Choroid plexus epithelial cell (primary cell): ENCODE measurements around the gene USP34.
"Not testable (repeated sequence)": the region's sequence is repeated elsewhere in the genome, so short reads cannot be mapped to it uniquely, and the experiment has no call there.

Experiments
- DNase-seq: peaks from one replicate; pipeline ENCODE4 v3.0.0-alpha.2; 2010; ENCODE audit warnings: low read depth
- H3K4me3 ChIP-seq: 2 replicates; pipeline ENCODE4 v1.5.1; 2011; ENCODE audit warnings: low read depth, mild to moderate bottlenecking, control low read depth, low read length, moderate library complexity
- TF ChIP-seq, protein P1 (sequence below): conservative IDR thresholded peaks from 2 replicates; pipeline ENCODE4 v1.5.1; 2011; ENCODE audit warnings: low read depth, mild to moderate bottlenecking, control low read depth, inconsistent platforms, low read length, moderate library complexity

USP34 gene

DNA sequence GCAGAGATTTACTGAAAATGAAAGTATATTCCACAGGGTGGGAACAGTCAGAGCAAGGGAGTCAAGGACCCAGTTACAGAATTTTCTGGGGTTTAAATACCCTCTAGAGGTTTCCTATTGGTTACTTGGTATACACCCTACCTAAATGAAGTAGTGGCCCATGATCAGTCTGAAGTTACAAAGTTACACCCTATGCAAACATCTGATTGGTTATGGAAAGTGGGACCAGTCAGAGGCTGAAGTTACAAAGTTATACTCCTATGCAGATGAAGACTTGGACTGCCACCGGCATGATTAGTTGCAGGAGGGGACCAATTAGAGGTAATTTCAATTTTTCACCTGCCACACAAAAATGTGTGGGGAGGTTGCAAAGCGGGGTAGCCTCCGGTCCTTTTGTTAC is 56.2 kb downstream of the USP34 start:
- TF ChIP-seq, protein P1, sequence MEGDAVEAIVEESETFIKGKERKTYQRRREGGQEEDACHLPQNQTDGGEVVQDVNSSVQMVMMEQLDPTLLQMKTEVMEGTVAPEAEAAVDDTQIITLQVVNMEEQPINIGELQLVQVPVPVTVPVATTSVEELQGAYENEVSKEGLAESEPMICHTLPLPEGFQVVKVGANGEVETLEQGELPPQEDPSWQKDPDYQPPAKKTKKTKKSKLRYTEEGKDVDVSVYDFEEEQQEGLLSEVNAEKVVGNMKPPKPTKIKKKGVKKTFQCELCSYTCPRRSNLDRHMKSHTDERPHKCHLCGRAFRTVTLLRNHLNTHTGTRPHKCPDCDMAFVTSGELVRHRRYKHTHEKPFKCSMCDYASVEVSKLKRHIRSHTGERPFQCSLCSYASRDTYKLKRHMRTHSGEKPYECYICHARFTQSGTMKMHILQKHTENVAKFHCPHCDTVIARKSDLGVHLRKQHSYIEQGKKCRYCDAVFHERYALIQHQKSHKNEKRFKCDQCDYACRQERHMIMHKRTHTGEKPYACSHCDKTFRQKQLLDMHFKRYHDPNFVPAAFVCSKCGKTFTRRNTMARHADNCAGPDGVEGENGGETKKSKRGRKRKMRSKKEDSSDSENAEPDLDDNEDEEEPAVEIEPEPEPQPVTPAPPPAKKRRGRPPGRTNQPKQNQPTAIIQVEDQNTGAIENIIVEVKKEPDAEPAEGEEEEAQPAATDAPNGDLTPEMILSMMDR, result no peak
- DNase-seq, result no peak

GRCh38 chr2:61411109-61411508 is 59.8 kb downstream of the USP34 start:
- TF ChIP-seq, protein P1, result no peak
- H3K4me3 ChIP-seq, result no peak overlapping the region
- no peak for DNase-seq

More for the DNA sequence above, 56.2 kb downstream of the USP34 start:
- H3K4me3 ChIP-seq, result no peak overlapping the region

DNA sequence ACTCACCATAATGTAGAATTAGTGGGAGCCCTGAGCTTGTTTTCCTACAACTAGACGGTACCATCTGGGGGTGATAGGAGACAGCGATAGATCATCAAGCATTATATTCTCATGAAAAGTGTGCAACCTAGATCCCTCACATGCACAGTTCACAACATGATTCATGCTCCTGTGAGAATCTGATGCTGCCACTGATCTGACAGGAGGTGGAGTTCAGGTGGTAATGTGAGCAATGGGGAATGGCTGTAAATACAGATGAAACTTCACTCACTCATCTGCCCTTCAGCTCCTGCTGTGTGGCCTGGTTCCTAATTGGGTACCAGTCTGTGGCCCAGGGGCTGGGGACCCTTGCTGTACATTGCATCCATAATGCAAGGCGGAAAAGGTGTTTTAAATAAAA is 60.7 kb downstream of the USP34 start:
- TF ChIP-seq, protein P1, result no peak
- H3K4me3 ChIP-seq, result no peak overlapping the region
- peak; percentile 27 for DNase-seq

DNA sequence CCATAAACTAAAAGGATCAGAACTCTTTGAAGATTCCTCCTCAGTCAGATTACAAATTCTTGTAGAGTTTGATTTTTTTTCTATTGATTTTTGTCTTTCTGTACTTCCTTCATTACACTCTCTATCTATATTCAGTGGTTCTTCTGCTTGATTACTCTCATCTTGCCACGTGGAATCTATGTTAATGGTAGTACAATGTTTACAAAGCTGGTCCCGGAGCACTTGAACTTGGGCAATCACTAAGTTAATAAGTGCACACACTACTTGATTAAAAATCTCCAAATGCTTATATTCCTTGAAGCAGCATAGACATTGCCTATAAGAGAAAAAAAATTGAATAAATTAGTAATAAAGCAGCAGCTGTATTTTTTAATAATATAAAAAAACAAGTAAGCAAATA is 65.1 kb downstream of the USP34 start:
- TF ChIP-seq, protein P1, result no peak
- no peak for DNase-seq
- H3K4me3 ChIP-seq, result no peak overlapping the region

DNA sequence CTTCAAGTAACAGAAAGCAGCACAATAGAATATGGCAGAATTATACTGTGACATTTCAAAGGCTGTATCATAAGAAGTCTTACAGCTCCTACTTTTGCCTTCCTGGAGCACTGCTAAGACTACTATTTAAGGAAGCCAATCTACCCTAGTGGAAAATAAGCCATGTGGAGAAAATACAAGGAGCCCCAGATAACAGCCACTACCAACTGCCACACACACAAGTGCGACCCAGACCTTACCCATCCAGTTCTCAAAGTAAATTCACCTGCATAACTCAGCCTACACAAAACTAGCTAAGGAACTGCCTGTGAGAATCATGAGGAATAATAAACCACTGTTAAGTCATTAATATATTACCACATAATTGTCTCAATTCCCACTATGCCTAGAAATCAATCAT is 66.4 kb downstream of the USP34 start:
- H3K4me3 ChIP-seq, result no peak overlapping the region
- TF ChIP-seq, protein P1, result no peak
- DNase-seq, result no peak

GRCh38 chr2:61398413-61398812 is 72.5 kb downstream of the USP34 start:
- DNase-seq, result no peak
- TF ChIP-seq, protein P1, result no peak
- no peak overlapping the region for H3K4me3 ChIP-seq

DNA sequence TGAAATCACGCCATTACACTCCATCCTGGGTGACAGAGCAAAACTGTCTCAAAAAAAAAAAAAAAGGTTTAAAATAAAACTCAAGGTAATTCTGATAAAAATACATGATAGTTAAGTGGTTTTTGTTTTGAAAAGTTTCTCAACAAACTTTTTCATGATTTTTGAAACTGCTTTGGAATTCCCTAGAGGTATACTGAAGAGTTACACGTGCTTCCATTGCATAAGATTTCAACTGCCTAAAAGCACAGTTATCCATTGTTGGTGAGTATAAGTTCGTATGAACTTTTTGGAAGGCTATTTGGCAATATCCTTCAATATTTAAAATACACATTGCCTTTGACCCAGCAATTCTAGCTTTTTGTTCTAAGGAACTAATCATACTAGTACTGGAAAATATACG is 74.9 kb downstream of the USP34 start:
- DNase-seq, result peak; percentile 9
- H3K4me3 ChIP-seq, result no peak overlapping the region
- TF ChIP-seq, protein P1, result no peak

DNA sequence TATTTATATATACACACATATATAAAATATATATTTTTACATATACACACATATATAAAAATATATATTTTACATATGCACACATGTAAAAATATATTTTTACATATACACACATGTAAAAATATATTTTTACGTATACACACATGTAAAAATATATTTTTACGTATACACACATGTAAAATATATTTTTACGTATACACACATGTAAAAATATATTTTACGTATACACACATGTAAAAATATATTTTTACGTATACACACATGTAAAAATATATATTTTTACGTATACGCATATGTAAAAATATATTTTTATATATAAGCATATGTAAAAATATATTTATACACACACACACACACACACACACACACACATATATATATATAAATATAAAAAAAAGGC is 83.3 kb downstream of the USP34 start:
- H3K4me3 ChIP-seq, DNase-seq: not testable (repeated sequence)

GRCh38 chr2:61380882-61381197 is 90.0 kb downstream of the USP34 start:
- DNase-seq, H3K4me3 ChIP-seq: not testable (repeated sequence)
